ENCODE results near the gene ADH5. TPM values are rescaled to one million over a fixed set of nuclear protein-coding genes. Genes with fewer than 3 reads are reported as not detected.

ADH5 gene
- total and polyA plus RNA-seq, 2 of the 8 experiments (the other 6 are each of a cell fraction or from before 2014, with no cell fraction given), result 223 to 327 TPM

DNA sequence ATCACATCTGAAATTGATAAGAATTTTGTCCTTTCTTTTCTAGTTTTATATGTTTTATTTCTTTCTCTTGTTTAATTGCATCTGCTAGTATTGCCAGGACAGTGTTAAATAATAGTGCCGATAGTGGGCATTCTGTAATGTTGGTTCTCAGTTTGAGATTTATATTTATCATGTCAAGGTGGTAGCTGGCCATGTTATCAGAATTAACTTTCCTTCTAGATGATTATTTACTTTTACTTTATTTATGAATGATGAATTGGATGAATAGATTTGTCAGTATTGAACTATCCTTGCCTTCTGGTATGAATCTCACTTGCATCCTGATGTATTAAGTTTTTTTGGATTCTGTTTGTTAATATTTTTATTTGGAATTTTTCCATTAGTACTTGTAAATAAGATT lies 50.4 kb downstream of the ADH5 start:
- no peak overlapping the region for H3K23ac ChIP-seq (ENCODE audit: insufficient read length)
- H3K36me3 ChIP-seq (ENCODE audit: control insufficient read depth in 2 of 4, insufficient read depth in 4 of 4, low read length in 3 of 4), result peaks cover under 1 to 20% (median 2%) of the 10 kb centered on the region in 4 experiments; a peak in 2 of 8 replicates
- H3K4me3 ChIP-seq (ENCODE audit: extremely low read depth in 1 of 4, insufficient read depth in 2 of 4, low read depth in 3 of 4, low read length in 4 of 4), result no peak overlapping the region
- no peak overlapping the region for H2BK15ac ChIP-seq (ENCODE audit: low read length)
- H3K79me2 ChIP-seq (ENCODE audit: control insufficient read depth in 1 of 2, insufficient read depth in 2 of 2, low read length in 2 of 2), result peaks cover 0 to 45% of the 10 kb centered on the region in 2 experiments; a peak in 2 of 4 replicates
- no peak overlapping the region for H3K56ac ChIP-seq (replicated peaks; ENCODE audit: insufficient read length, low read depth, low read length)
- no peak overlapping the region for H2BK12ac ChIP-seq (ENCODE audit: low read depth, low read length)
- no peaks in the 10 kb centered on the region for H3K4me1 ChIP-seq (replicated peaks in 1 of 4; ENCODE audit: control insufficient read depth in 3 of 4, insufficient read depth in 4 of 4, low read length in 3 of 4)
- H3K27me3 ChIP-seq (replicated peaks in 1 of 4; ENCODE audit: control insufficient read depth in 3 of 4, extremely low read depth in 1 of 4, insufficient read depth in 3 of 4, low read length in 3 of 4), result no peaks in the 10 kb centered on the region
- H3K4me2 ChIP-seq (ENCODE audit: insufficient read depth in 1 of 2, low read depth in 2 of 2, low read length in 2 of 2), result no peak overlapping the region
- no peak overlapping the region for H2AK5ac ChIP-seq (ENCODE audit: low read depth, low read length)
- H3K4ac ChIP-seq (replicated peaks; ENCODE audit: insufficient read length, low read depth, low read length), result no peak overlapping the region
- peaks cover 0 to 2% of the 10 kb centered on the region in 2 experiments for H4K20me1 ChIP-seq (replicated peaks in 1 of 2; ENCODE audit: control insufficient read depth in 1 of 2, insufficient read depth in 2 of 2, low read length in 2 of 2)
- H4K5ac ChIP-seq (ENCODE audit: insufficient read length, low read depth, low read length), result no peak overlapping the region
- H3K14ac ChIP-seq (ENCODE audit: insufficient read length), result no peak overlapping the region
- no peak for FAIRE-seq
- H4K91ac ChIP-seq (replicated peaks; ENCODE audit: insufficient read length, low read length), result no peak overlapping the region
- DNase-seq (ENCODE audit: low read depth in 1 of 2, low spot score in 2 of 2), result no peak
- H2BK20ac ChIP-seq (ENCODE audit: low read length), result no peak overlapping the region
- H3K23me2 ChIP-seq (ENCODE audit: low read depth, low read length), result no peaks in the 10 kb centered on the region
- no peak overlapping the region for H4K8ac ChIP-seq (ENCODE audit: extremely low read depth, insufficient read depth, low read length)
- H3K9me3 ChIP-seq (ENCODE audit: insufficient read depth in 2 of 2, low read depth in 1 of 2, low read length in 1 of 2), result peaks cover 0 to 3% of the 10 kb centered on the region in 2 experiments; a peak in 1 of 4 replicates
- H2BK120ac ChIP-seq (replicated peaks; ENCODE audit: low read depth, low read length), result no peak overlapping the region
- CTCF ChIA-PET (ENCODE audit: partially characterized antibody), result interaction anchor here (1.6 kb wide), 1 partner anchor 18 kb away, joined by 4 read pairs; no protein-coding TSS in a partner anchor
- no peaks in the 10 kb centered on the region for H3K79me1 ChIP-seq (ENCODE audit: low read depth, low read length)
- no peak overlapping the region for H2AFZ ChIP-seq (ENCODE audit: low read length)
- no peak overlapping the region for H2BK5ac ChIP-seq (ENCODE audit: low read depth, low read length)
- no peak overlapping the region for H3K18ac ChIP-seq (ENCODE audit: extremely low read depth, low read length)
- POLR2A ChIA-PET (ENCODE audit: partially characterized antibody), result no interaction called here
- 88% methylated on average over 1 of the region's 1 CpG; no CpG with 5 or more reads in 1 of the 2 experiments for WGBS, 2 experiments (ENCODE audit: extremely low coverage in 1 of 2, insufficient coverage in 1 of 2, insufficient read length in 1 of 2, insufficient replicate concordance in 2 of 2, low coverage in 1 of 2, low lambda C conversion rate in 2 of 2, missing lambda C conversion rate in 1 of 2)
- H3K27ac ChIP-seq (ENCODE audit: low read depth, low read length), result no peak overlapping the region
- no peak overlapping the region for H3K9ac ChIP-seq (replicated peaks in 1 of 4; ENCODE audit: extremely low read depth in 1 of 4, low read depth in 3 of 4, low read length in 3 of 4)
- no peak for TF ChIP-seq RBBP5 (IDR thresholded peaks at IDR 0.05; ENCODE audit: borderline replicate concordance, low read depth, low read length)
- no peak for TF ChIP-seq BACH1 (IDR thresholded peaks at IDR 0.05; ENCODE audit: low read length)
- no peak for TF ChIP-seq SP2 (IDR thresholded peaks at IDR 0.05; ENCODE audit: low read length)
- TF ChIP-seq TEAD4 (IDR thresholded peaks at IDR 0.05; ENCODE audit: low read depth, low read length), result no peak
- no peak for TF ChIP-seq TCF12 (IDR thresholded peaks at IDR 0.05; ENCODE audit: low read depth, low read length)
- TF ChIP-seq CHD1 (IDR thresholded peaks at IDR 0.05; ENCODE audit: low read depth, low read length), result no peak
- TF ChIP-seq TBP (IDR thresholded peaks at IDR 0.05; ENCODE audit: low read depth, low read length), result no peak
- no peak for TF ChIP-seq CEBPB (IDR thresholded peaks at IDR 0.05; ENCODE audit: low read depth, low read length)
- no peak for TF ChIP-seq CBX8 (IDR thresholded peaks at IDR 0.05; ENCODE audit: borderline replicate concordance, low read depth, low read length)
- TF ChIP-seq SUZ12 (IDR thresholded peaks at IDR 0.05; ENCODE audit: low read length), result no peak
- TF ChIP-seq, protein P1, sequence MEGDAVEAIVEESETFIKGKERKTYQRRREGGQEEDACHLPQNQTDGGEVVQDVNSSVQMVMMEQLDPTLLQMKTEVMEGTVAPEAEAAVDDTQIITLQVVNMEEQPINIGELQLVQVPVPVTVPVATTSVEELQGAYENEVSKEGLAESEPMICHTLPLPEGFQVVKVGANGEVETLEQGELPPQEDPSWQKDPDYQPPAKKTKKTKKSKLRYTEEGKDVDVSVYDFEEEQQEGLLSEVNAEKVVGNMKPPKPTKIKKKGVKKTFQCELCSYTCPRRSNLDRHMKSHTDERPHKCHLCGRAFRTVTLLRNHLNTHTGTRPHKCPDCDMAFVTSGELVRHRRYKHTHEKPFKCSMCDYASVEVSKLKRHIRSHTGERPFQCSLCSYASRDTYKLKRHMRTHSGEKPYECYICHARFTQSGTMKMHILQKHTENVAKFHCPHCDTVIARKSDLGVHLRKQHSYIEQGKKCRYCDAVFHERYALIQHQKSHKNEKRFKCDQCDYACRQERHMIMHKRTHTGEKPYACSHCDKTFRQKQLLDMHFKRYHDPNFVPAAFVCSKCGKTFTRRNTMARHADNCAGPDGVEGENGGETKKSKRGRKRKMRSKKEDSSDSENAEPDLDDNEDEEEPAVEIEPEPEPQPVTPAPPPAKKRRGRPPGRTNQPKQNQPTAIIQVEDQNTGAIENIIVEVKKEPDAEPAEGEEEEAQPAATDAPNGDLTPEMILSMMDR (IDR thresholded peaks at IDR 0.05; ENCODE audit: control extremely low read depth in 1 of 3, insufficient read depth in 1 of 3, low read depth in 1 of 3, low read length in 3 of 3), result no peak
- no peak for TF ChIP-seq TAF7 (optimal IDR thresholded peaks at IDR 0.05; ENCODE audit: borderline replicate concordance, low read depth, low read length)
- no peak for TF ChIP-seq POLR2AphosphoS5 (IDR thresholded peaks at IDR 0.05; ENCODE audit: low read depth, low read length)
